GDM1 (cell line): ENCODE data around the gene RNU7-1.

Experiments used
- DNase-seq: peaks from one replicate; lab custom pipeline; 2025; lab: John Stamatoyannopoulos, UW

Gene RNU7-1

DNA sequence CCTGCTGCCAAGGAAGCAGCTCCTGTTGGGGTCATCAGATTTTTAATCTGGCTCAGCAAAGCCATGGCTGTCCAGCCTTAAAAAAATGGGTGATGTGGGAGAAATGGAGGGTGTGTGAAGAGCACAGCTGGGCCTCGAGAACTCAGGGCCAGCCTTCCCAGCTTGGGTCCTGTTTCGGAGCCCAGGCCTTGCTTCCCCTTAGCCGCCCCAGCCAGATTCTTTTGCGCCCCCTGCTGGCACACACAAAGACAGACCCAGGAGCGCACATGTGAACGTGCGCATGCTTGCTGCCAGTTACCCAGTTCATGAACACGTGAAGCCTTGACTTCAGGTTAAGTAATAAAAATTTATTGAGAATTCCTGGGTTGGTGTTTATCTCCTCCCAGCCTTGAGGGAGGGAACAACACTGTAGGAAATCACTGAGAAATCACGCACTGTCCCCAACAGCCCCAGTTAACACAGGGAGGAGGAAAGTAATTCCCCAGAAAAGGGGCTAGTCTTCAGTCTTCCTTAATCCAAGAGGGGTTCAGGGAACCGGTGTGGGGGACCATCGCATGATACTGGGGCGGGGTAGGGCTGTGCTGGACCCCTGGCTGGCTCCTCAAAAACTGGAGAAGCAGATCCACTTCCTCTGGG, 21.5 kb downstream of the RNU7-1 start:
- peak; percentile 80 for DNase-seq

DNA sequence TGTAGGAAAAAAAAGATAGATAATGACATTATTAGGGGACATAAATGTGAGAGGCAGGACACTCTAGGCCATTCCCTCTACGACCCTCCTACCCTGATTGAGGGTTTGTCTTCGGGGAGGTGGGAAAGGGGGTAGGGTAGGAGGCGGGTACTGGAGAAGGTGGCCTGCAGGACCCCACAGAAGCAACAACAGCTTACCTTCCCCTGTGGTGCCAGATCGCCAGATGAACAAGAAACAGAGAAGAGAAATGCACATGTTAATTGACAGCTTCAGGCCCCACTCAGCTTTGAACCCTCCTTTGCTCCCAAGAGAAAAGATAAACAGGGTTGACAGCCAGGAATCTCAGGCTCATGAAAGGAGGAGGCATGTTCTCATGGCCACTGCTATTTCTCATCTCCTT, 22.1 kb downstream of the RNU7-1 start:
- DNase-seq, result no peak

DNA sequence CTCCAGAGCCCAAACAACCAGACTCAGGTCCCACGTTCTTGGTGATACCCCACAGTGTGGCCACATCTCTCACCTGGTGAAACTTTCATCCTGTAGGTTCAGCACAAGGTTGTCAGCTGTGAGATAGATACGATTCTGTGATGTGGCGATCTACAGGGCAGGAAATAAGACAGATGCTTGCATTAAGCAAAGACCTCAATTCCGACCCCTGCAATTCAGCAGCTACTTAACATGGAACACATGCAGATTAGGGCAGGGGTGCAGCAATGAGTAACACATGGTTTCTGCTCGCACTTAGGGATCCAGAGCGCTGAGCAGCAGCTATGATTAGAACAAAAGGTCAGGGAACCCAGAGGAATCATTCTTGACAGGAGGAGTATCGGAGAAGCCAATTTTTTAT, 22.7 kb downstream of the RNU7-1 start:
- DNase-seq, result no peak

DNA sequence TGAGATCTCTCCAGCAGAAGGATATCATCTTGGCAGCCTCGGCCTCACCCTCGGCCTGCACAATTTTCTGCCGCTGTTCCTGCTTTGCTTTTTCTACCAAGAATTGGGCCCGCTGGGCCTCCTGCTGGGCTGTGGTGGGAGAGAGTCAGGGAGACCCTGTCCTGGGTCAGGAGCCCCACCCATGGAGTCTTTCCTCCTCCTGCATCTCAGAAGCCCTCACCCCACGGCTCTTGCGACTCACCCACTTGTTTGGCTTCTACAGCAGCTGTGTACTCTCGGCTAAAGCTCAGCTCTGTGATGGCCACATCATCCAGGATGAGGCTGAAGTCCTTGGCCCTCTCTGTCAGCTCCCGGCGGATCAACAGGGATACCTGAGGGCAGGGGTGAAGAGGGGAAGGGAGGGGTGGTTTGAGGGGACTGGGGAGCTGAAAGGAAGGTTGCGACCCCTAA, 24.1 kb downstream of the RNU7-1 start:
- DNase-seq, result no peak

DNA sequence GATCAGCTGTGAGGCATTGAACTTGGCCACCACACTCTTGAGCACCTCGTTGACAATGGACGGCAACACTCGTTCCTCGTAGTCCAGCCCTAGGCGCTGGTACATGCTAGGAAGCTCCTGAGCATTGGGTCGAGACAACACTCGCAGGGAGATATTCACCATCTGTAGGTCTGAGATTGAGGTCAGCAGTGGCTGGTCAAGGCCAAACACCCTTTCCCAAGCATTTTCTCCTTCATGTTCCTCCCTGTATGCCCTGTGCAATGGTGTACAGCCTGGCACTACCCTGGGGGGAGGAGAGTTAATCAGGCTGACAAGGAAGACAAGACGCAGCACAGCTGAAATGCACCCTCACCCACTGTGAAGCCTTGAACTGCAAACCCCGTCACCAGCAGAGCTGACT, 24.8 kb downstream of the RNU7-1 start:
- DNase-seq, result no peak

DNA sequence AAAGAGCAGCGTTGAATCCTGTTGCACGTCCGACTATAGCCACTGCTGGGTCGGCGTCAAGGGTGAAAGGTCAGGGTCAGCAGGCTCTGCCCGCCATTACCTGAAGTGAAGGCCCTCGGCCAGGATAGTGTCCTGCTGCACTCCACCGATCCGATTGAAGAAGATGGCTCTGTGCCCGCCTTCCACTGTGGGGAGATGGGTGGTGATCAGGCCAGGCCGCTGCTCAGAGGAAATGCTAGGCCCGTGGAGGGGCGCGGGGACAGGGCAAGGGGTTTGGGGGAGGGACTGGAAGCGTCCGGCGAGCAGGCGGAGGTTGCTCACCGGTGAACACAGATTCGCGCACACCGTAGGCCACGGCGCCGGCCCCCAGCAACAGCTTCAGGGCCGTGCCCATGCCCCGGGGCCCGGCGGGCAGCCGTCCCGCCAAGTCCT, 26.5 kb downstream of the RNU7-1 start:
- no peak for DNase-seq

DNA sequence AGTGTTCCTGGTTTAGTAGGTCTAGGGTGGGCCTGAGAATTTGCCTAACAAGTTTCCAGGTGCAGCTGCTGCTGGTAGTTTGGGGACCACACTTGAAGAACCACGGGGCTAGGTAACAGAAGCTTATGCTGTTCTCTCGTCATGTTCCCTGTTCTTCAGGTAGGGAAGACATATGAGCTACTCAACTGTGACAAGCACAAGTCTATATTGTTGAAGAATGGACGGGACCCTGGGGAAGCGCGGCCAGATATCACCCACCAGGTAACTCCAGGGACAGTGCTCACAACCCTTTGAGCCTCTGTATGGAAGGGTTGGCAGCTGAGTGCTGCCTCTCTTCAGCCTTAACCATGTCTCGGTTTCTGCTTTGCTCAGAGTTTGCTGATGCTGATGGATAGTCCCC, 30.6 kb downstream of the RNU7-1 start:
- no peak for DNase-seq

- DNase-seq, result no peak
These were observed 31.8 kb downstream of the RNU7-1 start for GRCh38 chr12:6975297-6976032.

GRCh38 chr12:6977653-6978052, 34.0 kb downstream of the RNU7-1 start:
- DNase-seq, result no peak

GRCh38 chr12:6978188-6978587, 34.6 kb downstream of the RNU7-1 start:
- DNase-seq, result no peak

DNA sequence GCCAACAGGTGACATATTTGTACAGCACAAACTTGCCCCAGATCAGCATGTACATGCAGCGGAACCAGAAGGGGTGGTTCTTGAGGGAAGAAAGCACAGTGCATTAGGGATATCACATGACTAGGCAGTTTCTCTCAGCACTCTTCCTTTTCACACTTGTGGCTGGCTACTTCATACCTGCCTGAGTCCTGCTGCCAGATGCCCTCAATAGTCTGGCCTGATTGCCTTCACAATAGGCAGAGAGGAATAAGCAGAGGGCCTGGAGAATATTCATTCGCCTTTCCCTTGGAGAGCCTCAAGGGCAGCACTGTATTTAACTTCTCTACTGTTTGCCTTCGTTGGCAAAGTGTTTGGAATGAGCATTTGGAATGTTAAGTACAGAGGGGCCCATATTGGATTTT, 35.0 kb downstream of the RNU7-1 start:
- DNase-seq, result no peak

- no peak for DNase-seq
These were observed 35.4 kb downstream of the RNU7-1 start for GRCh38 chr12:6979021-6979420.

DNA sequence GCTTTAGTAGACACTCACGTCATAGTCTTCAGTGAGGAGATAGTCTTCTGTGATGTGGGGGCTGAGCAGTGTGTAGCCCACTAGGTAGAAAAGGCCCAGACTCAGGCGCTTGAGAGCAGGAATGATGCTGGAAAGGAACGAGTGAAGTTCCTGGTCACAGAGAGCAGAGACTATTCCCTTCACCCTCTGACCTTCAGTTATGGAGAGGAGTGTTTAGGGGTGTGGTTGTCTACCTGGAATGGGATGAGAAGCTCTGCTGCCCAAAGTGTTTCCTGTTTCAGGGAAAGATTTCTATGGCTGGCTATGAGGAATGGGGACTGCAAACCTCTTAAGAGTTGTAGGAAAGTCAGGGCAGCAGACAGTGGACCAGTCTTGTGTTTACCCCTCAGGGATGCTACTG, 35.8 kb downstream of the RNU7-1 start:
- DNase-seq, result no peak

DNA sequence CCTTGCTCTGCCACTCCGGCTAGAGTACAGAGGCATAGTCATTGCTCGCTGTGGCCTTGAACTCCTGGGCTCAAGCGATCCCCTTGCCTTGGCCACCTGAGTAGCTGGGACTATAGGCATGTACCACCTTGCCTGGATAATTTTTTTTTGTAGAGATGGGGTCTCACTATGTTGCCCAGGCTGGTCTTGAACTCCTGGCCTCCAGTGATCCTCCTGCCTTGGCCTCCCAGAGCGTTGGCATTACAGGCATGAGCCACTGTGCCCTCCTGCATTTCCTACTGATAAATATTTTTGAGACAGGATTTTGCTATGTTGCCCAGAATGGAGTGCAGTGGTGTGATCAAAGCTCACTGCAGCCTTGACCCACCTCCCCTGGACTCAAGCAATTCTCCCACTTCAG, 36.5 kb downstream of the RNU7-1 start:
- no peak for DNase-seq

GRCh38 chr12:6980740-6981139, 37.1 kb downstream of the RNU7-1 start:
- DNase-seq, result no peak

GRCh38 chr12:6981152-6982052, 37.8 kb downstream of the RNU7-1 start:
- DNase-seq, result no peak

DNA sequence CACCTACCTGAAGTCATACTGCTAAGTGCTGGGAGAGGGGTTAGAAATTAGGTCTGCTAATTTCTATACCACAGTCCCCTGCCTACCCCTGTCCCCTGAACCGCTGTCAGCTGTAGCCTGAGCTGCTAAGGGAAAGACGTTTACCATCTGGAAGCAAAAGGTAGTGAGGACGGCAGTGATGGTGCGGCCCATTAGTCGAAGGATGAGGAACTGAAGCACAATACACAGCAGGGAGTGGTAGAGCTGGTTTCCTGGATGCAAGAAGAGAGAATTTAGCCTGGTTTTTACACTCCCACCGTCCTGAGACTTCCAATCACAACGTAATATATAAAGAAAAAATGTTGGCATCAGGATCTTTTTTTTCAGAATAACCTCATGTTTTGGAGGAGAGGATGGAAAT, 38.9 kb downstream of the RNU7-1 start:
- no peak for DNase-seq

- DNase-seq, result no peak
These were observed 44.4 kb downstream of the RNU7-1 start for GRCh38 chr12:6987956-6988553.
